Suprapubic skin (tissue), 4 donors: ENCODE measurements around the gene GAB3. TPM values are rescaled to one million over a fixed set of nuclear protein-coding genes. Genes with fewer than 3 reads are reported as not detected.
"Not testable (repeated sequence)": the region's sequence is repeated elsewhere in the genome, so short reads cannot be mapped to it uniquely, and the experiment has no call there.

Experiments used
- DNase-seq, 2 donors: peaks; one replicate each; pipeline ENCODE4 v3.0.0-alpha.2; 2019; ENCODE audit warnings: low spot score in 2 of 2
- H3K27ac ChIP-seq: fragments of 200-600 bp; sonication (generic); one replicate; pipeline ENCODE4 v1.5.1; 2019
- H3K27me3 ChIP-seq: fragments of 200-600 bp; sonication (generic); one replicate; pipeline ENCODE4 v1.5.1; 2019
- H3K36me3 ChIP-seq: fragments of 200-600 bp; sonication (generic); one replicate; pipeline ENCODE4 v1.5.1; 2019
- H3K4me1 ChIP-seq: fragments of 200-600 bp; sonication (generic); one replicate; pipeline ENCODE4 v1.5.1; 2019
- H3K4me3 ChIP-seq: fragments of 200-600 bp; sonication (generic); one replicate; pipeline ENCODE4 v1.5.1; 2019; ENCODE audit warnings: mild to moderate bottlenecking
- H3K9me3 ChIP-seq: fragments of 200-600 bp; sonication (generic); one replicate; pipeline ENCODE4 v1.5.1; 2019
- CTCF ChIP-seq, 2 donors: fragments of 200-600 bp in 1 of 2; fragments of 450-650 bp in 1 of 2; sonication (generic) in 1 of 2; IDR thresholded peaks; one replicate each; pipeline ENCODE4 v1.5.1; 2016 to 2019; ENCODE audit warnings: antibody characterized with exemption in 2 of 2, mild to moderate bottlenecking in 1 of 2, moderate library complexity in 1 of 2
- EP300 ChIP-seq: sonication (generic); formaldehyde crosslinking; IDR thresholded peaks from one replicate; pipeline ENCODE4 v1.6.1; 2017; ENCODE audit warnings: antibody characterized with exemption
- POLR2A ChIP-seq, 2 donors: fragments of 450-650 bp; IDR thresholded peaks; one replicate each; pipeline ENCODE4 v1.6.1; 2017; ENCODE audit warnings: antibody characterized with exemption in 2 of 2, mild to moderate bottlenecking in 2 of 2, moderate library complexity in 2 of 2
- POLR2AphosphoS5 ChIP-seq, 3 donors: sonication (generic); formaldehyde crosslinking; IDR thresholded peaks; one replicate each; pipeline ENCODE4 v1.6.1; 2017; ENCODE audit warnings: antibody characterized with exemption in 3 of 3
- WGBS: methylation state at CpG from one replicate; pipeline ENCODE4 v1.1.5; 2018; 5-methylcytosine and 5-hydroxymethylcytosine counted together
- total RNA-seq, 4 donors: library from RNA; depleted of rRNA; stranded (reverse); fragments of >200 nt; gene quantifications; one replicate each; pipeline ENCODE4 v1.1.0, GENCODE V29; 2016

GAB3 gene
- total RNA-seq, 4 donors from 2014 or later, result 0.65 to 2.7 (median 1.6) TPM

DNA sequence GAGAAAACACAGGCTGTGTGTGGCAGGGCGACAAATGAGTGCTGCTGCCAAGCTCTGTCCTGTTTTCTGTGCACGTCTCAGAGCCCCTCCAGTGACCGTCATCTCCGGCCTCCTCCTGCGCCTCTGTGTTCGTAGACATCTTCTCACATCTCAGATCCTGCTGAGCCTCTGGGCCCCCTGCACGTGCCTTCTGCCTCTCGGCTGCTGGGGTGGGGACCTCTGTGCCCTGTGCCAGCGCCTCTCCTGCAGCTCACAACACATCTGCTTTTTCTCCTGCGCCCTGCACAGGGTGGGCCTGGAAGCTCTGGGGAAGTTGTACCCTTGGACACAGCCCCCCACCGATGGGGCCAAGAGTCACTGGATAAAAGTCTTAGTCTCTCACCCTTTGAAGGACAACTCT, 95.1 kb downstream of the GAB3 start:
- Histone ChIP-seq H3K27me3 (no peaks in the 10 kb centered on the region), H3K27ac (no peak overlapping the region), H3K36me3 (no peaks in the 10 kb centered on the region), H3K9me3 (no peaks in the 10 kb centered on the region), H3K4me1 (no peaks in the 10 kb centered on the region), H3K4me3 (no peak overlapping the region)
- DNase-seq, result no peak
- 77% methylated on average over 11 of the region's 11 CpGs for WGBS
- TF ChIP-seq CTCF (IDR thresholded peaks at IDR 0.05) (no peak), EP300 (no peak), POLR2A (IDR thresholded peaks at IDR 0.05) (no peak), POLR2AphosphoS5 (IDR thresholded peaks at IDR 0.05) (no peak)

GRCh38 chrX:154655346-154655745, 95.5 kb downstream of the GAB3 start:
- H3K4me3 ChIP-seq, result no peak overlapping the region
- DNase-seq, result no peak
- H3K36me3 ChIP-seq, result no peaks in the 10 kb centered on the region
- no peak overlapping the region for H3K27ac ChIP-seq
- TF ChIP-seq POLR2A (IDR thresholded peaks at IDR 0.05), result no peak
- TF ChIP-seq POLR2AphosphoS5 (IDR thresholded peaks at IDR 0.05), result no peak
- no peak for TF ChIP-seq EP300
- no peak for TF ChIP-seq CTCF (IDR thresholded peaks at IDR 0.05)
- no peaks in the 10 kb centered on the region for H3K27me3 ChIP-seq
- WGBS, result 77% methylated on average over 6 of the region's 6 CpGs
- H3K9me3 ChIP-seq, result no peaks in the 10 kb centered on the region
- no peaks in the 10 kb centered on the region for H3K4me1 ChIP-seq

- TF ChIP-seq POLR2A (IDR thresholded peaks at IDR 0.05) (no peak), CTCF (IDR thresholded peaks at IDR 0.05) (no peak)
- no peaks in the 10 kb centered on the region for H3K9me3 ChIP-seq
- H3K27me3 ChIP-seq, result no peaks in the 10 kb centered on the region
- no peak overlapping the region for H3K27ac ChIP-seq
- DNase-seq, result no peak
- H3K4me3 ChIP-seq, result no peak overlapping the region
- no peaks in the 10 kb centered on the region for H3K4me1 ChIP-seq
- 89% methylated on average over 10 of the region's 15 CpGs for WGBS
- H3K36me3 ChIP-seq, result no peaks in the 10 kb centered on the region
These were observed 96.0 kb downstream of the GAB3 start for GRCh38 chrX:154654925-154655324.

DNA sequence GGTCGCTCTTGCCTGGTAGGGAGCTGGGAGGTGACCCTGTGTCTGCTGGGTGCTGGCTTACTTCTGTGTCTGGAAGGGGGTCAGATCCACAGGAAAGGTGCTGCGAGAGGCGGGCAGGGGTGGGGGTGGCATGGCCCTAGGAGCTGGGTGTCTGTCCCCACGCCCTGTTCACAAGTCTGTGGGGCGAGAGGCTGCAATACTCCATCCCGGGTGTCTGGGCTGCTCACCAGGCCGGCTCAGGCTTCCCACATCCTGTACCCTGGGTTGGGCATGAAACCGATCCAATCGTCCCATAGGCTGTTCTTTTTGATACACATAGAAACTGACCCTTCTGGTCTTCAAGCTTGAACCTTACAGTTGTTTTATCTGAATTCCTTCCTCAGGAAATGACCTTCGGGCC, 96.5 kb downstream of the GAB3 start:
- Histone ChIP-seq H3K4me1 (no peaks in the 10 kb centered on the region), H3K27ac (no peak overlapping the region), H3K36me3 (no peaks in the 10 kb centered on the region), H3K4me3 (no peak overlapping the region), H3K9me3 (no peaks in the 10 kb centered on the region), H3K27me3 (no peaks in the 10 kb centered on the region)
- TF ChIP-seq POLR2AphosphoS5 (IDR thresholded peaks at IDR 0.05) (no peak), CTCF (IDR thresholded peaks at IDR 0.05) (no peak), EP300 (no peak), POLR2A (IDR thresholded peaks at IDR 0.05) (no peak)
- 85% methylated on average over 10 of the region's 10 CpGs for WGBS
- no peak for DNase-seq

- H3K27ac ChIP-seq, DNase-seq, H3K4me1 ChIP-seq, H3K4me3 ChIP-seq, H3K36me3 ChIP-seq, H3K9me3 ChIP-seq, H3K27me3 ChIP-seq: not testable (repeated sequence)
- WGBS, result no CpG with 5 or more reads among the region's 27 CpGs
These were observed 97.5 kb downstream of the GAB3 start, which contains the start of gene CTAG2 for GRCh38 chrX:154653413-154653812. Gene CTAG2 (minus strand): TSS chrX:154653579. CDS start chrX:154653515, 64 bp downstream.

GRCh38 chrX:154653048-154653401, 97.9 kb downstream of the GAB3 start:
- WGBS, result 93% methylated on average over 6 of the region's 23 CpGs
- Histone ChIP-seq H3K27me3 (no peaks in the 10 kb centered on the region), H3K27ac (no peak overlapping the region), H3K9me3 (no peaks in the 10 kb centered on the region), H3K36me3 (no peaks in the 10 kb centered on the region), H3K4me1 (no peaks in the 10 kb centered on the region), H3K4me3 (no peak overlapping the region)
- TF ChIP-seq CTCF (IDR thresholded peaks at IDR 0.05) (no peak), POLR2AphosphoS5 (IDR thresholded peaks at IDR 0.05) (no peak)
- DNase-seq, result no peak
